IPS-18a (cell line): Measurements from ENCODE around the gene ARHGEF12.

ENCODE experiments used
- H3K27ac ChIP-seq: one replicate; pipeline ENCODE4 v1.5.1; 2013; ENCODE audit warnings: low read length
- H3K27me3 ChIP-seq: one replicate; pipeline ENCODE4 v1.6.1; 2013; ENCODE audit warnings: mild to moderate bottlenecking, low read length; ENCODE audit not compliant: control insufficient read depth, insufficient read depth
- H3K36me3 ChIP-seq: one replicate; pipeline ENCODE4 v1.6.1; 2013; ENCODE audit warnings: low read depth, low read length; ENCODE audit not compliant: control insufficient read depth
- H3K4me1 ChIP-seq: one replicate; pipeline ENCODE4 v1.6.1; 2013; ENCODE audit warnings: low read depth, low read length; ENCODE audit not compliant: control insufficient read depth
- H3K4me3 ChIP-seq: one replicate; pipeline ENCODE4 v1.5.1; 2013; ENCODE audit warnings: low read length
- H3K9ac ChIP-seq: one replicate; pipeline ENCODE4 v1.6.1; 2013; ENCODE audit warnings: mild to moderate bottlenecking, low read length, moderate library complexity
- H3K9me3 ChIP-seq: one replicate; pipeline ENCODE4 v1.6.1; 2013; ENCODE audit warnings: low read depth, low read length; ENCODE audit not compliant: control insufficient read depth

ARHGEF12 gene

DNA sequence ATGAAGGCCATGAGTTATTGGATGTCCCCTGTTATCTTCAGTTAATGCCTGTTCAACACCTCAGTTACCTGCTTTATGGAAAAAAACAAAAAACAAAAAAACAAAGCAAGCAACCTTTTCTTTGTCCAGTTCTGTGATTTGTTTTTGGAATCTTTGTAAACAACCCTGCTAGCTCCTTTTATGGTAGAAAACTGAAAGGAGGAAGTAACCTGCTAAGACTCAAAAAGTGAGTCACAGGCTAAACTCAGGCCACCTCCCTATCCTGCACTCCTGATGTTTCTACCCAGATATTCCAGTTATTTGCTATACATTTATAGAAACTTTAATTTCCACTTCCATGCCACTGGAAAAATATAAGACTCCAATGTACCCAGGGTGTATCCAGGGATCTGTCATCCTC is 31.7 kb upstream of the ARHGEF12 start:
- H3K4me1 ChIP-seq, result peaks cover 8% of the 10 kb centered on the region
- H3K4me3 ChIP-seq, result no peak overlapping the region
- H3K27ac ChIP-seq, result no peak overlapping the region
- H3K9ac ChIP-seq, result no peak overlapping the region
- H3K9me3 ChIP-seq, result no peaks in the 10 kb centered on the region
- H3K27me3 ChIP-seq, result no peaks in the 10 kb centered on the region
- H3K36me3 ChIP-seq, result no peaks in the 10 kb centered on the region

DNA sequence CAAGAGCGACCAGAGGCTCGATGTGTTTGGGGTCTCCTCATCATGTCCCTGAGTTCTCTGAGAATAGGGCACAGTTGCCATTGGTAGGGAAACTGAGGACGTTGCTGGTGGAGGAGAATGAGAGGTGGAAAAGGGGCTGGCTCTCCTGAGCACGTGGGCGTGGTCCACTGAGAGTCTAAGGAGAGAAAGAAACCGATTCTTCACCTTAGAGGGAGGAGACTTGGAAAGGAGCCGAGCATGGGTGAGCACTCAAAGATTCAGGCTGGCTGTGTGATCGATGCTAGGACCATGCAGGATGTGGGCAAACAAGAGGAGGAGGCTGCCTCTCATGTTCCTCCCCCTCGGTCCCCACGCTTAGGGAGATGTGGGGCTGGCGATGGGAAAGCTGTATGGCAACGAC is 30.9 kb upstream of the ARHGEF12 start:
- Histone ChIP-seq H3K4me3 (no peak overlapping the region), H3K27me3 (no peaks in the 10 kb centered on the region), H3K9ac (no peak overlapping the region), H3K36me3 (no peaks in the 10 kb centered on the region), H3K4me1 (peaks cover 5% of the 10 kb centered on the region), H3K9me3 (no peaks in the 10 kb centered on the region), H3K27ac (no peak overlapping the region)

GRCh38 chr11:120306519-120307242 is 29.5 kb upstream of the ARHGEF12 start:
- Histone ChIP-seq H3K27ac (no peak overlapping the region), H3K9ac (no peak overlapping the region), H3K4me3 (no peak overlapping the region), H3K27me3 (no peaks in the 10 kb centered on the region), H3K9me3 (no peaks in the 10 kb centered on the region), H3K4me1 (peaks cover 5% of the 10 kb centered on the region), H3K36me3 (no peaks in the 10 kb centered on the region)

- H3K9ac ChIP-seq, result no peak overlapping the region
- H3K27me3 ChIP-seq, result no peaks in the 10 kb centered on the region
- no peaks in the 10 kb centered on the region for H3K36me3 ChIP-seq
- no peak overlapping the region for H3K4me3 ChIP-seq
- H3K4me1 ChIP-seq, result peaks cover 5% of the 10 kb centered on the region
- no peaks in the 10 kb centered on the region for H3K9me3 ChIP-seq
- H3K27ac ChIP-seq, result no peak overlapping the region
Measured at GRCh38 chr11:120307476-120307875, 28.7 kb upstream of the ARHGEF12 start.

DNA sequence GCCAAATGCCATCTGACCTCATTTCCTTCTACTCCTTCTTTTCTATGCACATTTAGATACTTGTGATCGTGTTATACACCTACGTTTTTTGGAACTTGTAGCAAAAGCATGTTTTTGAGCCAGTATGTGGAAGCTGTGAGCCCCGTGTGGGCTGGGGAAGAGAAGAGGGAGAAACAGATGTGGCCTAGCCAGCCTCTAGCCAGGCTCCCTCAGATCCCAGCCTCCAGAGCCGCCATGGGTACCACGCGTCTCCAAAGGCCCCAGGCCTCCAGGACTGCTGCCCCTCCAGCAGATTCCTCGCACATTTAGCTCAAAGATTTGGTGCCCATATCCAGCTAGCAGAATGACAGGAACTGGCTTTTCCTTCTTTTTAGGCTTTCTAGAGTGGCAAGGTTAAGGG is 28.1 kb upstream of the ARHGEF12 start:
- H3K27me3 ChIP-seq, result no peaks in the 10 kb centered on the region
- H3K4me1 ChIP-seq, result peaks cover 5% of the 10 kb centered on the region
- no peak overlapping the region for H3K9ac ChIP-seq
- no peaks in the 10 kb centered on the region for H3K9me3 ChIP-seq
- H3K36me3 ChIP-seq, result no peaks in the 10 kb centered on the region
- no peak overlapping the region for H3K27ac ChIP-seq
- H3K4me3 ChIP-seq, result no peak overlapping the region

DNA sequence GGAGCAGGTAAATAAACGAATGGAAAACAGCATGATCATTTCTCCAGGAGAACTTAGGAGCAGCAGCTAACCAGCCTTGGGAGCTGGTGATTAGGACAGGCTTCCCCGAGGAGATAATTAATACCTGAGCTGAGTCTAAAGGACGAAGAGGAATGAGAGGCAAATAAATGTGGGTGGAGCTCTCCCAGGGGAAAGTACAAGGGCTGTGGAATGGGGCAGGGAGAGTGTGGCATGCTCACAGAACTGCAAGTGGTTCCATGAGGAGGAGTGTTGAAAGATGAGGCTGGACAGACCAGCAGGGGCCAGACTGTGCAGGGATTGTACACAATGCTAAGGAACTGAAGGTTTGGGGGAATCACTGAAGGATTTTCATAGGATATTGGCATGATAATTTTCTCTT is 25.3 kb upstream of the ARHGEF12 start:
- Histone ChIP-seq H3K9ac (no peak overlapping the region), H3K27ac (no peak overlapping the region), H3K9me3 (no peaks in the 10 kb centered on the region), H3K36me3 (no peaks in the 10 kb centered on the region), H3K4me1 (peaks cover 5% of the 10 kb centered on the region), H3K27me3 (no peaks in the 10 kb centered on the region), H3K4me3 (no peak overlapping the region)

DNA sequence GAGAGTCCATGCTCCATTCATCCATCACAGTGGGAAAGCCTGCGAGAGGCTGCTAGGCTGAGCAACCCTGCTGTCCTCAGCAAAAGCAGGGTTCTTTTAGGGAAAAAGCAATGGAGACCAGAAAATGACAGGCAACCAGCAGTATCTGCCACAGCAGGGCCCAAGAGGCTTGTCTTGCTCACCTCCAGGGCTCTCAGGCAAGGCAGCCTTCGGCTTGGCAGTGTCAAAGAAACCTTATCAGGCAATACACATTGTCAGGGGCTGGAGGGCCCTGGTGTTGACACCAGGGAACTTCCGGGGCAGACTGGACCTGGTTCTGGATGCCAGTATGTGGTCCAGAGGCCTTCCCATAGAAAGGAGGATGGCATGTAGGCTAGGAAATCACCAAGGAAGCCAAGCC is 21.4 kb upstream of the ARHGEF12 start:
- no peaks in the 10 kb centered on the region for H3K36me3 ChIP-seq
- no peak overlapping the region for H3K9ac ChIP-seq
- no peak overlapping the region for H3K27ac ChIP-seq
- no peaks in the 10 kb centered on the region for H3K9me3 ChIP-seq
- H3K4me3 ChIP-seq, result no peak overlapping the region
- peaks cover 12% of the 10 kb centered on the region for H3K4me1 ChIP-seq
- no peaks in the 10 kb centered on the region for H3K27me3 ChIP-seq

- H3K9ac ChIP-seq, result no peak overlapping the region
- peak overlapping the region; percentile 53 for H3K4me3 ChIP-seq
- H3K36me3 ChIP-seq, result no peaks in the 10 kb centered on the region
- peaks cover 12% of the 10 kb centered on the region for H3K4me1 ChIP-seq
- H3K27me3 ChIP-seq, result no peaks in the 10 kb centered on the region
- no peak overlapping the region for H3K27ac ChIP-seq
- no peaks in the 10 kb centered on the region for H3K9me3 ChIP-seq
Measured at GRCh38 chr11:120316880-120317688, 19.1 kb upstream of the ARHGEF12 start.

DNA sequence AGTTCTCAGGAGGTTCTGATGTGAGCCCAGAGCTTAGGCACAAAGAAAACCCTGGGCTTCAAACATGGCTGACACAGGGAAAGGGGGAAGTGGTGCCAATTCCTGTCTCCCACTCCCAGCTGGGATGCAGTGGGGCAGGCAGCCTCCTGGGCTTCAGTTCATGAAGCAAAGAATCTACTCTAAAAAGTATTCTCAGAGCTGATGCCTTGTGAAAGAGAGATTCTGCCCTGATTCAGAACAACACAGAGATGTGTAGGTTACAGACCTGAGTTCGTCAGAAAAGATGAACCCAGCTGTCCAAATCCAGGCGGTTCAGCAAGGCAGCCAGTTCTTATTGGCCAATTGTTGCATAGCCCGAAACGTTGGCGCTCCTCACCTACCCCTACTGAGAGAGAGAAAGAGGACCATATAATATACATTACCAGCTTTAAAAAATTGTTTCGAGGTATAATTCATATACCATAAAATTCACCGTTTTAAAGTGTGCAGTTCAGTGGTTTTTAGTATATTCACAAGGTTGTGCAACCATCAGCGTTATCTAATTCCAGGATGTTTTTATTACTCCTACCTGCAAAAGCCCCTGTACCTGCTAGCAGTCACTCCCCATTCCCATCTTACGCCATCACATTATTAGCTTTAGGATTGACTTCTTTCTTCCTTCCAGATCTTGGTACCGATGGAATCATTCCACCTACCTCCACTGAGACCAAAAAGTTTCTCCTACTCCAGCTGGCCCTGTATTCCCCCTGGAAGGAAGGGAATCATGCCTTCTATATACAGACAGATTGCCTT is 18.3 kb upstream of the ARHGEF12 start:
- peaks cover 12% of the 10 kb centered on the region for H3K4me1 ChIP-seq
- H3K9ac ChIP-seq, result no peak overlapping the region
- no peaks in the 10 kb centered on the region for H3K27me3 ChIP-seq
- no peaks in the 10 kb centered on the region for H3K36me3 ChIP-seq
- no peaks in the 10 kb centered on the region for H3K9me3 ChIP-seq
- H3K4me3 ChIP-seq, result no peak overlapping the region
- no peak overlapping the region for H3K27ac ChIP-seq

DNA sequence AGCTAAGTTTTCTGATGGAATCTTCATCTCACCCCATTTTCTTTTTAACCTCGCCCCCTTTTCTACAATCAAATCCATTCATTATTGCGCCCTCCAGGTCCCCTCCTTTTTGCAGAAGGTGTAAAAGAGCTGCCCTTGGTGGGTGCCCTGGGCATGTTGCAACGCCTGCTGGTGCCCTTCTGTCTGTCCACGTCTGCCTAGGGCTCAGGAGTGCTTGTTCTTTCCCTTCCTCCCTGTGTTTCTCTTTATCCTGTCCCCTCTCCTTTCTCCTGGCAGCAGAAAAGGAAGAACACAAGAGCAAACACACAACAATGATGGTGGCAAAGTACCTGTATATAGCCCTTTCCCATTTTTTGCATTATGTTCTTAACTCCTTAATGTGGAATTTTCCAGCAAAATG is 17.3 kb upstream of the ARHGEF12 start:
- H3K4me3 ChIP-seq, result no peak overlapping the region
- H3K27ac ChIP-seq, result no peak overlapping the region
- H3K9me3 ChIP-seq, result no peaks in the 10 kb centered on the region
- peaks cover 12% of the 10 kb centered on the region for H3K4me1 ChIP-seq
- no peak overlapping the region for H3K9ac ChIP-seq
- peaks cover 2% of the 10 kb centered on the region for H3K27me3 ChIP-seq
- no peaks in the 10 kb centered on the region for H3K36me3 ChIP-seq

DNA sequence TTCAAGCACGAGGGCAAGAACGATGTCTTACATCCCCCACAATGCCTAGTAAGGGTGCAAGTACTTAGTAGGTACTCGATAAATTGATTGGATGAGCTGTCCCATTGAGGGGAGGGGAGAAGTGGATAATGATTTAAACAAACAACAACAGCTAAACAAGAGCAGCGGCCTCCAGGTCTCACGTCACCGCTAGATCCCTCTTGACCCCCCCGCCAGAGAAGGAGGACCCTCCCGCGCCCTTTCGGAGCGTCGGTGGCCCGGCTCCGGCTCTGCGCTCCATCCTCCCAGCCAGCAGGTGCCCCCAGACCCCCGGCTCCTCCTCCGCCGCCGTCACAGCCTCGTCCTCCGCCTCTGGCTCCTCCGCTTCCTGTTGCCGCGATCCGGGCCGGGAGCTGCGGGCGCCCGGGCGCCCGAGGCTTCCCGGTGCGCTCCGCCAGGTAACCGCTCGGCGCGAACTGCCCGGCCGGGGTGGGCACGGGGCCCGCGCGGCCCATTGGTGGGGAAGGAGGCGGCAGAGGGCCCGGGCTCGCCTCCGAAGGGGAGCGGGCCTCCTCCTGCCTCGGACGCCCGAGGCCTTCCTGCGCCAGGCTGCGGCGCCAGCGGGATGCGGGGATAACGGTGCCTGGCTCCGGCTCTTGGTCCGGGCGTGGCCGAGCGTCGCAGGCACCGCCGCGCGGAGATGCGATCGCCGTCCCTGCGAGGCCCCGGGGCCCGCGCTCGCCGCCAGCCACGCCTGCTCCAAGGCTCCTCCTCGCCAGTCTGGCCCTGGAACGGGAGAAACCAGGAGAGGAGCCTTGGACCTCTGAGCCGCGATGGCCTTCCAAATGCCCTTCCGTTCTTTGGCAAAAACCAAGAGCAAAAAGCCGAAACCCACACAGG is 11.0 kb upstream of the ARHGEF12 start, which contains the start of gene TLCD5:
Gene TLCD5 (plus strand): TSS at position 368 of the 879 bp plus-strand sequence. CDS start 2,143 bp downstream, outside the sequence.
- H3K27ac ChIP-seq, result no peak within 1 kb of the TSS

More for the DNA sequence above, 11.0 kb upstream of the ARHGEF12 start, which contains the start of gene TLCD5:
- peak within 1 kb of the TSS; percentile 63 for H3K4me3 ChIP-seq
- peaks cover 7% of the 10 kb centered on the region for H3K4me1 ChIP-seq
- no peaks in the 10 kb centered on the region for H3K9me3 ChIP-seq
- H3K36me3 ChIP-seq, result peaks cover 4% of the 10 kb centered on the region
- peaks cover 18% of the 10 kb centered on the region for H3K27me3 ChIP-seq
- peak within 1 kb of the TSS; percentile 49 for H3K9ac ChIP-seq
